ENCODE results near the gene ARMH4.

The ARMH4 gene

DNA sequence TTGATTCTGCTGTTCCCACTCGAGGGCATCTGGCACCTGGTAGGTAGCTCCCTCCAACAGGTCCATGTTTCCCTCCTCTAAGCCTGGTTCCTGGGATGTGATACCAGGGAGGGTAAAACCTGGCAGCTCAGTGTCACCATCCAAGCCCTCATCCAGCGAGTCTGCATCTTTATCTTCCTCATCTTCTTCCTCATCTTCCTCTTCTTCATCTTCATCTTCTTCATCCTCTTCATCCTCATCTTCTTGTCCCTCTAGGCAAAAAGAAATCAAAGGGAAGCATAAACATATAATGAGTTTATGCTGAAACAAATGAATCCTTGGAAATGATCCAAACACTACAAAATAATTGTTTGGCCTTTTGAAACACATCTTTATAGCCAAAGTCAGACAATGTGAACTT is 55.3 kb downstream of the ARMH4 start:
- no peak for FAIRE-seq

DNA sequence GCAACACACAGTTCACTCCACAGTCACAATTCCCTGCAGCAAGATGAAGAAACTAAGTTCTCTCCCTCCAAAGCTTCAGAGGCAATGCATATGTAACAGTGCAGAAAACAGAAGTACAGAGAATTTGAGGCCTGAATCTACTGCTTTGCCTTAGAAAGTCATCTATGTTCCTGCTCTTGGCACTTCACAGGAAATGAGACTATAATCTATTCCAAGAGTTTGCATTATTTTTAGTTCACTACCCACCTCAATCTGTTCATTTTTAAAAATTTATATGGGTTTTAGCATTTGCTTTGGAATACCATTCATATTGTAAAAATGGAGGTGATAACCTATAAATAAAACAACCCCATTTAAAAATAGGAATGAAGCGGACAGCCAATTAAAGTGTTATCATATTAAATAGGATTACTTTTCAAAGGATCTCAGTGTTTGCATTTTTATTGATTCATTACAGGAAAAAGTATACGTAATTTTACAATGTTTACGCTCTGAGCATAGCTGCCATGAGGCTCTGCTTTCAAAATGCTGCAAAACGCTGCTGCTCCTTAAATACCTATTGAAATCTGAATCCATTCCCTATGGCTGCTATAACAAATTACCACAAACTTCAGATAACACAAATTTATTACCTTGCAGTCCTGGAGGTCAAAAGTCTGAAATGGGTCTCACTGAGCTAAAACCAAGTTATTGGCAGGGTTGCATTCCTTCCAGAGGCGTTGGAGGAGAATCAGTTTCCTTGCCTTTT is 60.0 kb downstream of the ARMH4 start:
- no peak for FAIRE-seq

DNA sequence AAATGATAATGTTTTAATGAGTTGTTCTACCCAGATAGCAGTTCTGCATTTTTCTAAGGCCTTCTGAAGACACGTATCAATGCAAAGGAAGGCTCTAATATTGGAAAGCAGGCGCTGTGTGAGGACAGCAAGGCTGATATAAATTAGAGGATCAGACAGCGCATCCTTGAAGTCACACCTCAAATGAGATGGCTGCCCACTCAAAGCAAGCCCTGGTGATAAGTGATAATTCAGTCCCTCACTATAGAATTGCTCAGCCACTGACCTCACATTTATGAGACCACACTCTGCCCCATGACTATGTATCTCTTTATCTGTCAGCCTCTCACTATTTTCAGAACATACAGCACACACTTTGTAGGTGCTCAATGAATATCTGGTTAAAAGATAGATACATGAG is 62.4 kb downstream of the ARMH4 start:
- FAIRE-seq = no peak

DNA sequence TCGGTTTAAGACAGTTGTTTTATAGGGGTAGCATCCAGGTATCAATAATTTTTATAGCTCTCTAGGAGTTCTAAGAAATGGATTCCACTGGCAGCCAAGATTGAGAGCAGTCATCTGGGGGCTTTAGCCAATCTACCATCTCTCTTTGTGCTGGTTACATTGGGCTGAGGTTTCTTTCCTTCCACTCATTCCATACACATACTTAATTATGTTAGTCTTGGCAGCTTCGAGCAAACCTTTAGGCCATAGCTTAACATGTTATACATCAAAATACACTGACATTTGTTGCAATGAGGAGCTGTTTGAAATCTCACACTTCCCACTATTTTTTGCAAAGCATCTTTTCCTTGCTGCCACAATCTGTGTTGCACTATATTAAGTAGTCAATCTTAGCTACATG is 63.1 kb downstream of the ARMH4 start:
- FAIRE-seq = no peak

DNA sequence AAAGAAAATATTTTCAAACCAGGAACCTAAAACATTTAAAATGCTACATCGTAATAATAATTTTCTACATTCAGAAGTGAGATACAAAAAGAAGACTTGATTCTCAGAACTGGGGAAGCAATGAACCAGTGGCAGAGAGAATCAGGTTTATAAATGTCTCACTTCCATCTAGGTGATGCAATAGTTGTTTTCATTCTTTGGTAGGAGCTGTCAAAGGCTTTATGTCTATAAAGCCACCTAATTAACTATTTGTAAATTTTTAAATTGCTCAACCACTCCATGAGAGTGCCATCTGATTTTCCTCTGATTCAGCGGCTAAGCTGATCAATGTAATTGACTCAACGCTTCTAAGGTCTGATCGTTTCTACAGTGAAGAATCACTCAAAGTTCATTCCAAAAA is 66.1 kb downstream of the ARMH4 start:
- FAIRE-seq = no peak

DNA sequence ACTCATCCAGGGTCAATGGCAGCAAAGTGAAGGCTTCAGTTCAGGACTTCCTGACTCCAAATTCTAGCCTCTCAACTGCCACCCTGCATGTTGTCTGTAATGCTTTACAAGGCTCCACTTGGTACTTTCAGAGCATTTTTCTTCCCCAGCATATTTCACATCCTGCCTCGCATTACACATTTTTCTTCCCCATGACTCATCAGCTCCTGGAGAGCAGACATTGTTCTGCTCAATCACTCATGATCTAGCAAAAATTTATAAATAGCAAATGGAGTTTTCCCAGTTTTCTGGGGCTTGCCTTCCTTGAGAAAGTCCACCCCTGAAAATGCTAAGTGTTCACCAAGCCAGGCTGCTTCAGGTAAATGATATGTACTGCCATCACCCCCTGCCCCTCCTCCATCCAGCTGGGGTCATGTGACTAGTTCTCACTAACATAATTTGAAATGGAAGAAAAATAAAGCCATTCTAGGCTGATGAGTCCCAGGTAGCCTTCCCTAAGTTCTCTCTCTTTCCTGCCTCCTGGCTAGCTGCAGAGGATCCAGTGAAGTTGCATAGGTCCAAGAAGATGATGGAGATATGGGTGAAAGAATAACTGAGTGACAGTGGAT is 69.4 kb downstream of the ARMH4 start:
- FAIRE-seq = no peak

DNA sequence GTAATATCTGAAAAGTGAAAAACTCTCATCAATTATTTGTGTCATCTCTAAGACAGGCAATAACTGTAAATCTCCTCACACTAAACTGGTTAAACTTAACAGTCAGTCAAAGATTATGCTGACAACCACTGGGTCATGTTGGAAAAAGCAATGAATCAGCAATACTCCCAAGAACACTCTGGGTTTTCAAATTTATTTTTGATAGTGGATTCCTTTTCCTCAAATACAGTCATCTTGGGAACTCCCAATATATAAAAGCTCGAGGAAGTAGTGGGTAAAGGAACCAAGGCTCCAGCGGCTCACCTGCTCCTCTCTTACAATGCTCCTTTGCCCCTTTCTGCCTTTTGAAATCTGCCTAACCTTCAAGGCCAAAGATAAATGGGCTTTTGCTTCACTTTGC is 70.0 kb downstream of the ARMH4 start:
- FAIRE-seq = no peak

DNA sequence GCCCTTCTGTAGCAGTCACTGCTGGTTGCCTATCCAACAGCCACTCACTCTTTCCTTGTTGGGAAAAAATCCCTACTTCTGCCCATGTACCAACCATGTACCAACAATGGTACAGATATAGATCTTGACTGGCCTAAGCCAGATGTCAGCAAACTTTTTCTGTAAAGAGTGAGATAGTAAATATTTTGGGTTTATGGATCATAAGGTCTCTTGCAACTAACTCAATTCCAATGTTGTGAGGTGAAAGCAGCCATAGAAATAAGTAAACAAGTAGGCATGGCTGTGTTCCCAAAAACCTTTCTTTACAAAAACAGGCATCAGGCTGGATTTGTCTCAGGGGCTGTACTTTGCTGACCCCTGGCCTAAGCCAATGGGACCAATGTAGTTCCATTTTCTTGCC is 73.5 kb downstream of the ARMH4 start:
- no peak for FAIRE-seq

DNA sequence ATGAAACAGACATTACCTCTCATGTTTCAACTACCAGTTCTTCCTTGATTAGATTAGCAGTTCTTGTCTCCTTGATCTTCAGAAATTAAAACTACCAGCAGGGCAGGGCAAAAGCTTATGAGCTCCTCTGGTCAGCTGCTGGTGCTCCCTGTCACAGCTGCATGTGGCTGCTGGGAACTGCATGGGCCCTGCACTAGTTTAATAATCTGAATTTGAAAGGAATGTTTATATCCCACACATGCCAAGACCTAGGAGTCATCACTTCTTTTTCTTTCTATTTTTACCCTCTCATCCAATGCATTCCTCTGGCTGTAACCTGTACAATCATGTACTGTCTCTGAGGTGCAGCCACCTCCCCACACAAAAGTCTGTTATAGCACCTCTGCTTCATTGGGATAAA is 73.9 kb downstream of the ARMH4 start:
- FAIRE-seq = no peak

DNA sequence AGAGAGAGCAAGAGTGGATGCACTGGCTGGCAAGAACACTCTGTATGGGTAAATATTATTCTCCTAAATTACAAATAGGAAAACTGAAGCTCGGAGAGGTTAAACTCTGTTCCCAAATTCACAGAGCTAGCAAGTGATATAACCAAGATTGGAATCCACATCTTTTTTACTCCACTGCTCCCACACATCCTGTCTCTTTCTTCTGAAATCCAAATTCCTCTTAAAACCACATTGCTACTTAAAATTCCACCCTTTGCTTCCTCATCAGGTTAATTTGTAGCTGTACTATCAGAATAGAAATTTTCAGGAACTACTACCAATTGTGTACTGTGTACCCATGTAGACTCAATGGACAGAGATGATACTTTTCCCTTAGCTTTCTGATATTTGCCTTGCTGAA is 74.4 kb downstream of the ARMH4 start:
- no peak for FAIRE-seq

DNA sequence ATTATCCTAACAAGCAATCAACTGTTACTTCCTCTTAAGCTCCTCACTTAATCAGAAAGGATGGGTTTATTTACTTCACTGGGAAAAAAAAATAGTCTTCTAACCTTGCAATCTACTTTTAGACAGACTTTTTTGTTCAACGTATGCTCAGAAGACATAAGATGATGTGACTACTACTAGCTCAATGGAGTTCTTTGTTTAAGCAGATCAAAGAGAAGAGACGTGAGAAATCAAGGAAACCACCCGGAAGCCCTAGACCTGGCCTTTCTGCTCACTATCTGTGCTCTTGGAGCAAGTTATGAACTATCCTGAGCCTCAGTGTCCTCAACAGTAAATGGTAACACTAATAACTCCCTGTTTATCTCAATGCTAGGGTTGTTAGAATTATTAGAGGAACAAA is 78.5 kb downstream of the ARMH4 start:
- FAIRE-seq = no peak

DNA sequence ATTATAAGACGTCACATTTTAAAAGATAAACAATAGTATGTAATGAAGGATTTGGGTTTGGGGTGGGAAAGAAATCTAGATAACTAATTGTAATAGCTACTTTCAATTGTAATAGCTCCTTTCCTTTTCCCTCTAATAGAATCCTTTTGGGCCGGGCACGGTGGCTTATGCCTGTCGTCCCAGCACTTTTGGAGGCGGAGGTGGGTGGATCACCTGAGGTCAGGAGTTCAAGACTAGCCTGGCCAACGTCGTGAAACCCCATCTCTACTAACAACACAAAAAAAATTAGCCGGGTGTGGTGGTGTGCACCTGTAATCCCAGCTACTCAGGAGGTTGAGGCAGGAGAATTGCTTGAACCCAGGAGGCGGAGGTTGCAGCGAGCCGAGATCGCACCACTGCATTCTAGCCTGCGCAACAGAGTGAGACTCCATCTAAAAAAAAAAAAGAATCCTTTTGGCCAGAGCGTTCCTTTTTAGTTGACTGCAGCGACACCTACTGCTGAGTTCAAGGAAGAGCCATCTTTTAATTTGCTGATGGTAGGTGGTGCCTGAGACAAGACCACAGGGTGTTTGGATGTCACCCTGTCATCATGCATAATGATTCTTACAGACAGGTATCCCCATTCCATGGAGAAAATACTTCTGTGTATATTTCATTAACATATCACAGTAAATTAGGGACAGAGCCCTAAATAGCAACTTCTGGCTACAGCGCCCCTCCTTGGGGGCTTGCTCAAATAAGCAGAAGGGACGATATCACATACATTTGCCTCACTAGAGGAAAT is 79.5 kb downstream of the ARMH4 start:
- FAIRE-seq = no peak

DNA sequence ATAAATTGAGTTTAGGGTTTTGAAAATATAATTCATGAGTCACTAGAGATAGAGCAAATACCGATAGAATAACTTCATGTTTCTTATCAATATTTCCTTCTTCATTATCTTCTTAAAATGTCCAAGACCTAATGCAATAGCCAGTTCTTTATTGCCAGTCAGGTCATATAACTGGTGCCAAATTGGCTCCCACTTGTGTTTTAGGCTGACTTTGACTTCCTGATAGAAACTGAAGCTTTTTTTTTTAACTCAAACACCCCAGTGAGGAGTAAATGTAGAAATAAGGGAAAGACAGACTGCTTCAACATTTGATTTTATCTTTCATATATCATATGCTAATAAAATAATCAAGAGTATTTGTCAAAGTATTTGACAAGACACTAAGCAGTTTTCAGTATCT is 80.7 kb downstream of the ARMH4 start:
- no peak for FAIRE-seq

DNA sequence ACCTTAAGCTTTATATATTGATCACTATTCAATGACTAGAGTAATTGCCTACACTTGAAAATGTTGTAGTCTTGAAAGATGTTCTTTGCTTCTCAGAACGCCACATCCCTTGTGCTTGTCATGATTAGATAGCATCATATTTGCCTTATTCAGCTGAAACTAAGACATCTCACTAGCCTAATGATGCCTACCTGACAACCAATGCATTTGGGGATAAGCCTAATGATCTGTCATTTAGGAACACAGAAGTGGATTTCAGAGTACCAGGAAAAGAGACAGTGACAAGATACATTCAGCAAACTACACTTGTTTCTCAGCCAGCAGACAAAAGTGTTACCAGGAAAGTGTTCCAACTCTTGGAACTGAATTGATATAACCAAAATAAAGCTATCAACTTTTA is 83.7 kb downstream of the ARMH4 start:
- FAIRE-seq = no peak

DNA sequence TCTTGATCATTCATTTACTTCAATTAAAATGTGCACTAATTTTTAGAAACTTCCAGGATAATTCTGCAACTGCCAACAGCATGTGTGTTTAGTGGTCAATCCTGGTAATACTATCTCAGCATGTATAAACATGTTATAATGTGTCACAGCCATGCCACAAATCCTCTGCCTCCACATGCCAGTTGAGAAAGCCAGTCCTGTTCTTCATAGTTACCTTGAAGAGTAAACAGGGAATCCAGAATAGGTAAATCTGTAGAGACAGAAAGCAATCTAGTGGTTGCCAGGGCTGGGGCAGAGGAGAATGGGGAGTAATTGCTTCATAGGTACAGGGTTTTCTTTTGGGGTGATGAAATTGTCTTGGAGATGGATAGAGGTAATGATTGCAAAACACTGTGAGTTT is 85.9 kb downstream of the ARMH4 start:
- FAIRE-seq = no peak

DNA sequence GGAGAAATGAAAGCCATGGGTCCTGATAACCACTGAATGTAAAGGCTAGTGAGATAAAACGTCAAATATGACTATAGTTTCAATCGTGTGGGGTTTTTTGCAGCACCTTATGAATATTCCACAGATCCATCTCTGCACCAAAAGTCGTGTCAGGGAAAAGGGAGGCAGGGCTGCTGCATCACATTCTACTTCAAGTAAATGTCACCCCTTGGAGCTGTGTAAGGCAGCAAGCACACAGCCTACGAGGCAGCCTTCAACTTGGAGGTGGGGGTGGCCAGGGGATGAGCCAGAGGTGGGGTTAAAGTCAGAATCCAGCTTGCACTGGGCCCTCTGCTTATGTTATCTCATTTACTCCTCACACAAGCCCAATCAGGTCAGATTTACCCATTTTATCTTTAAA is 90.4 kb downstream of the ARMH4 start:
- no peak for FAIRE-seq

DNA sequence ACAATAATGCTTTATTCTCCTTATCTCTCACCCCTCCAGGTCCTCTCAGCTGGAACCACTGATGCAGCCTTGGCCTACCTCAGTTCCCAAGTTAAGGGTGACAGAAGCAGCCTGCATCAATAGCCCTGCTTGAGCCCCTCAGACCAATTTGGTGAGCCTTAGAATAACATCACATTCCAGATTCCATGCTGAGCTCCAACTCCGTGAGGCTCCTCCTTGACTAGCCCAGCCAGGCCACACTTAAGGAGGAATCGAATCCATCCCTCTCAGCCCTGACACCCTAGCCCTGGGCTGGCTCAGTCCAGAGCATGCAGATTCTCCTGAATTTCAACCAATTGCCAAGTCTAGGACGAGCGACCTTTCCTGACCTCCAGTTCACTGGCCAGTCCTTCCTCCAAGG is 91.1 kb downstream of the ARMH4 start:
- no peak for FAIRE-seq

DNA sequence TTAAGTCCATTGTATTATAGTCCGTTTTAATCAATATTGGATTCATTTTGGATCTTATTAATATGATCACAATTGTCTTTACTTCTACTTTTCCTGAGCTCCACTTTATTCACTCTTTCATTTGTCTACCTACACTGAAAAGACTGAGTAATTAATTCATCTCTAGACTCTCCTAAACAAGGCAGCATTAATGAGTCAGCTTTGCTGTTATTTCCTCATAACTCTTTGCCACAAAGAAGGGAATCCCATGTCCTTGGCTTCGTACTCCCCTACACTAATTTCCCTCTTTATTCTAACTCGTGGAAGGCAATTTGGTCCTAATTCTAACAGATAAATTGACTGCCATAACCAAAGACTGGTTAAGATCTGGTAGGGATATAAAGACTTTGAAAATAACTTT is 91.9 kb downstream of the ARMH4 start:
- no peak for FAIRE-seq

DNA sequence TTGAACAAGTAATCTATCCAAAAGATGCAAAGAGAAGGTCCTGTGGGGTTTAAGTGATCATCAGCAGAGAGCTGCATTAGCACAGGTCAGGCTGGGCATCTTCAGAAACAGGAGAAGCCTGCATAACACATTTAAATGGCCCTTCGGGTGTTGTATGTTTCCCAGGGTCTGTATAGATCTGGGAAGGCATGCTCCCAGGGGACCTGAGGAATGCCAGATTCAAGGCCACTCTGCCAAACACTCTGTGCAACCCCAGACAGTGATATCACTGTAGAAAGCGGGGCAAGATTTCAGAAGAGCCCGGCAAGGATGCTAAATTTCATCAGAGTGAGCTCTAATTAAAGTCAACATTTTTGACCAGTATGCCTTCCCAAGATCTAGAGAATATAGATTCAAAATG is 92.9 kb downstream of the ARMH4 start:
- no peak for FAIRE-seq

DNA sequence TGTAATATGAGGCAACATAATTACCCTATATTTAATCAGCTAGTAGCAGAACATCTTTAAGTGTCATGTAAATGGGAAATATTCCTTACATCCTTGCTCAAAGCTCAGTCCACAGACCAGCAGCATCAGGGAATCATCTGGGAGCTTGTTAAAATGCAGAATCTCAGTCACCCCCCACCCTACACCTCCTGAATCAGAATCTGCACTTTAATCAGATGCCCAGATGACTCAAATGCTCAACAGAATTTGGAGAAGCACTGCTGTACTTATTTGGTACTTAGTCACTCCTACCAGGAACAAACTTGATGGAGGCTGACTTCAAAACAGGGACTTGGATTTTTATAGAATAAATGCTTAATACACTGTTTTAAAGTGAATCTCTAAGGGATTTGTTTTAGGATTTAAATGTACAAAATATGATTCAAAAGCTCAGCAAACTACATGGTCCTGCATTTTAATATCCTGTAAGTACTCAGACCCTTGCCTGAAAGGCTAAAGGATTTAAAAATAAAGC is 96.5 kb downstream of the ARMH4 start:
- no peak for FAIRE-seq

DNA sequence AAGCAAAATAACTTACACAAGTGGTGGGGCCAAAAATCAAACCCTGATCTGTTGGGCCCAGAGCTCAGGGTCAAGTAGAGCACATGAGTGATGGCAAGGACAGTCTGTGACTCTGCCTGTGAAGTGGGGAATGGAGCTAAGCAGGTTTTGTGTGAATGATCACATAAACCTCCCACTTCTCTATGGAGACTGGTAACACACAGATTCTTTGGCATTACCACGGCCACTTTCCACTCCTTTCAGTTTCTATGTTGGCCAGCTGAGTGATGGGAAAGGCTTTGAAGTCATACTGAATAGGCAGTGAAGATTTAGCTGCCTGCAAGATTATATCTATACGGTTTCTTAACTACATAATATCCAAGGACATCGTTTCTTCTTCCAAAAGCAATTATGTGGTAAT is 97.9 kb downstream of the ARMH4 start:
- FAIRE-seq = no peak

DNA sequence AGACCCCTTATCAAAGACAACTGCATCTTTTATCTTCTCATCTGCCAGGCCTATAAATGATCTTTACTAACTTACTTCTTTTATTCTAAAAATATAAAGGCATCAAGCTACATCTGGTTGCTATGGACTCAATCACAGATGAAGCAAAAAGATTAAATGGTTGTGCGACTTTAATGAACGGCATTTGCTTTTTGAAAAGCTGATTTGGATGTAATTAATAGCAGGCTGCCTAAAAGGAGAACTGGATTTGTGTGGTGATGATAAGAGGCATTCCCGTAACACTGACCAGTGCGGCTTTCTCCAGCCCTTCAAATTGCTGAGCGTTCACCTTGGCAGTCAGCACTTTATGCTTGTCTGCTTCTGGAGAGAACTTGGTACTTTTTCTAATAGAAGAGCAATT is 103.8 kb downstream of the ARMH4 start:
- no peak for FAIRE-seq

DNA sequence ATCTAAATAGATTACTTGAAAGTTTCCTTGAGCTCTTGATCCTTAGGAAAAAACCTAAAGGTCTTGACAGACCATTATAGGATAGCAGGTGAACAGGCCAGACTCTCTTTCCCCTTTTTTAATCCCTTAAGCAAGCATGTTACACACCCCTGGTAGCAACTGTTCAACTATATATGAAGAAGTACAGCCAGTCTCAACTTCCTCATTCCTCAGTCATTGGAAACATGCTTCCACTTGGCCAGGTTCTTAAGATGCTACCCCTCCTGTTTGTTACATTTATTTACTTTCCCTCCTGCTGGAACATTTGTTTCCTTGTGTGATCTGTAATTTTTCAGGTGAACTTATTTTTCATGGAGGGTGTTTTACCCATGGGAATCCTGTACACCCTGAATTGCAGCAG is 124.1 kb downstream of the ARMH4 start:
- no peak for FAIRE-seq

DNA sequence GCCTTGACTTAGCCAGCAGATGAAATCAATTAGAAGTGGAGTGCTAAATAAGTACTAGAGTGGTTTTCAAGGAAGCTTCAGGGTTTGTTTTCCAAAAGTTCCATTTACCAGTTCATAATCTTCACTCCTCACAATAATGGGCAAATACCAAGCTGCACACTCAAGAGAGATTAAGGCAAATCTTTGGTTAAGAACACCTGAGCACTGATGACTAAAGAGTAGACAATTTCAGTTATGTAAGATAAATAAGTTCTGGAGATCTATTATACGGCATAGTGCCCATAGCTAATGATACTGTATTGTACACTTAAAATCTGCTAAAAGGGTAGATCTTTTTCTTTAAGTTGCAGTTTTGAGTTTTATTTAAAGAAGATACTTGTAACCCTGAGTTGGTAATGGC is 125.0 kb downstream of the ARMH4 start:
- no peak for FAIRE-seq
